Measurements from ENCODE around the gene ANKRD31.

GRCh38 chr5:75053054-75053303, 183.7 kb downstream of the ANKRD31 start:
- TF ChIP-seq, protein P1, sequence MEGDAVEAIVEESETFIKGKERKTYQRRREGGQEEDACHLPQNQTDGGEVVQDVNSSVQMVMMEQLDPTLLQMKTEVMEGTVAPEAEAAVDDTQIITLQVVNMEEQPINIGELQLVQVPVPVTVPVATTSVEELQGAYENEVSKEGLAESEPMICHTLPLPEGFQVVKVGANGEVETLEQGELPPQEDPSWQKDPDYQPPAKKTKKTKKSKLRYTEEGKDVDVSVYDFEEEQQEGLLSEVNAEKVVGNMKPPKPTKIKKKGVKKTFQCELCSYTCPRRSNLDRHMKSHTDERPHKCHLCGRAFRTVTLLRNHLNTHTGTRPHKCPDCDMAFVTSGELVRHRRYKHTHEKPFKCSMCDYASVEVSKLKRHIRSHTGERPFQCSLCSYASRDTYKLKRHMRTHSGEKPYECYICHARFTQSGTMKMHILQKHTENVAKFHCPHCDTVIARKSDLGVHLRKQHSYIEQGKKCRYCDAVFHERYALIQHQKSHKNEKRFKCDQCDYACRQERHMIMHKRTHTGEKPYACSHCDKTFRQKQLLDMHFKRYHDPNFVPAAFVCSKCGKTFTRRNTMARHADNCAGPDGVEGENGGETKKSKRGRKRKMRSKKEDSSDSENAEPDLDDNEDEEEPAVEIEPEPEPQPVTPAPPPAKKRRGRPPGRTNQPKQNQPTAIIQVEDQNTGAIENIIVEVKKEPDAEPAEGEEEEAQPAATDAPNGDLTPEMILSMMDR (conservative IDR thresholded peaks at IDR 0.05; ENCODE audit: low read length), result no peak
- TF ChIP-seq EZH2phosphoT487 (IDR thresholded peaks at IDR 0.05; ENCODE audit: borderline replicate concordance), result no peak
